Endothelial cell (in vitro differentiated cells): ENCODE results near the gene GOLT1A. TPM values are rescaled to one million over a fixed set of nuclear protein-coding genes. Genes with fewer than 3 reads are reported as not detected.

Source experiments
- DNase-seq: peaks from one replicate; pipeline ENCODE4 v3.0.0; 2021; ENCODE audit warnings: low spot score
- H3K27ac Mint-ChIP-seq: one replicate; pipeline ENCODE4 v1.8.0; 2021; ENCODE audit warnings: mixed read lengths, inconsistent platforms; ENCODE audit not compliant: unreplicated experiment
- H3K27me3 Mint-ChIP-seq: one replicate; pipeline ENCODE4 v1.8.0; 2021; ENCODE audit warnings: mild to moderate bottlenecking, moderate library complexity, mixed read lengths, inconsistent platforms; ENCODE audit not compliant: unreplicated experiment
- H3K36me3 Mint-ChIP-seq: one replicate; pipeline ENCODE4 v1.8.0; 2021; ENCODE audit warnings: mild to moderate bottlenecking, low read depth, mixed read lengths, inconsistent platforms; ENCODE audit not compliant: unreplicated experiment
- H3K4me1 Mint-ChIP-seq: one replicate; pipeline ENCODE4 v1.8.0; 2021; ENCODE audit warnings: mild to moderate bottlenecking, mixed read lengths, inconsistent platforms; ENCODE audit not compliant: unreplicated experiment
- H3K4me3 Mint-ChIP-seq: one replicate; pipeline ENCODE4 v1.8.0; 2021; ENCODE audit warnings: mild to moderate bottlenecking, mixed read lengths, inconsistent platforms; ENCODE audit not compliant: unreplicated experiment
- H3K9me3 Mint-ChIP-seq: one replicate; pipeline ENCODE4 v1.8.0; 2021; ENCODE audit warnings: mixed read lengths, inconsistent platforms; ENCODE audit not compliant: unreplicated experiment
- total RNA-seq: library from RNA; stranded (reverse); fragmentation: NEBNext Ultra II Directional; extraction: Animal tissue kit (Norgen Biotek cat#: 25700); gene quantifications from one replicate; pipeline ENCODE4 v1.2.1, GENCODE V29; 2021; ENCODE audit not compliant: unreplicated experiment
- TF ChIP-seq, protein P1 (sequence below): fragments of 200-600 bp; sonication (generic); IDR thresholded peaks from one replicate; pipeline ENCODE4 v1.5.0; 2021; ENCODE audit warnings: antibody characterized with exemption; ENCODE audit not compliant: unreplicated experiment

Gene GOLT1A
- total RNA-seq, 1 donor from 2014 or later = 0.51 TPM

DNA sequence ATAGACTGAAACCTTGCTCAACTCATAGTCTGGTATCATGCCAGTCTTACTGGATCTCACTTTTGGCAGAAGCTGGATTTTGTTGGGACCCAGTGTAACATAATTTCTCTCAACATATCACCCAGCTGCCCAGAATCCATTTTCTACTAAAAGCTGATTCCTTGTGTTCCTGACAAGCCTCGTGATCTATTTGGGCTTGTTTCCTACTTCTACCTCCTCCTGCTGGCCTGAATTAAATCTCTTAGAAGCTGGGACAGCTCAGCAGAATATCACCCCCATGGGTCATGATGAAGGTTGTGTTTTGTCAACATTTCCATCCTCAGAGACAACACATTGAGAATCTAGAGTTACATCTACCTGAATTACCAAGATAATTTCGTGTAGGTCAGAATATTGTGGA lies 7.7 kb downstream of the GOLT1A start:
- Mint-ChIP-seq H3K27ac (no peak overlapping the region), H3K27me3 (peaks cover 8% of the 10 kb centered on the region), H3K36me3 (no peaks in the 10 kb centered on the region), H3K4me3 (no peak overlapping the region), H3K9me3 (no peaks in the 10 kb centered on the region), H3K4me1 (peaks cover 6% of the 10 kb centered on the region)
- DNase-seq = no peak
- TF ChIP-seq, protein P1, sequence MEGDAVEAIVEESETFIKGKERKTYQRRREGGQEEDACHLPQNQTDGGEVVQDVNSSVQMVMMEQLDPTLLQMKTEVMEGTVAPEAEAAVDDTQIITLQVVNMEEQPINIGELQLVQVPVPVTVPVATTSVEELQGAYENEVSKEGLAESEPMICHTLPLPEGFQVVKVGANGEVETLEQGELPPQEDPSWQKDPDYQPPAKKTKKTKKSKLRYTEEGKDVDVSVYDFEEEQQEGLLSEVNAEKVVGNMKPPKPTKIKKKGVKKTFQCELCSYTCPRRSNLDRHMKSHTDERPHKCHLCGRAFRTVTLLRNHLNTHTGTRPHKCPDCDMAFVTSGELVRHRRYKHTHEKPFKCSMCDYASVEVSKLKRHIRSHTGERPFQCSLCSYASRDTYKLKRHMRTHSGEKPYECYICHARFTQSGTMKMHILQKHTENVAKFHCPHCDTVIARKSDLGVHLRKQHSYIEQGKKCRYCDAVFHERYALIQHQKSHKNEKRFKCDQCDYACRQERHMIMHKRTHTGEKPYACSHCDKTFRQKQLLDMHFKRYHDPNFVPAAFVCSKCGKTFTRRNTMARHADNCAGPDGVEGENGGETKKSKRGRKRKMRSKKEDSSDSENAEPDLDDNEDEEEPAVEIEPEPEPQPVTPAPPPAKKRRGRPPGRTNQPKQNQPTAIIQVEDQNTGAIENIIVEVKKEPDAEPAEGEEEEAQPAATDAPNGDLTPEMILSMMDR = no peak

DNA sequence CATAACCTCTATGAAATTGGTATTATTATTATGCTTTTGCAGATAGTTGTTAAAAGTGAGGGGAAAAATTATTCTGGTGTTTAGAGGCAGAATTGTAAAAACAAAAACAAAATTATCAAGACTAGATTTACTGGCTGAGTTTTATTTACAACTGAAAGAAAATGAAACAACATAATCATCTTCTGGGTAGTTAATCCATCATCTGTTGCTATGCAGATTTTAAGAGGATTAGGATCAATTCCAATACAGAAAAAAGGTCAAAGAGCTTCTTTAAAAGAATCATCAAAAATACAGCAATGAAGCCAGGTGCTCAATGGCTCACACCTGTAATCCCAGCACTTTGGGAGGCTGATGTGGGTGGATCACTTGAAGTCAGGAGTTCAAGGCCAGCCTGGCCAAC lies 8.3 kb downstream of the GOLT1A start:
- no peak overlapping the region for H3K4me3 Mint-ChIP-seq
- TF ChIP-seq, protein P1 = no peak
- H3K36me3 Mint-ChIP-seq = no peaks in the 10 kb centered on the region
- no peak overlapping the region for H3K27ac Mint-ChIP-seq
- H3K4me1 Mint-ChIP-seq = peaks cover 6% of the 10 kb centered on the region
- peaks cover 10% of the 10 kb centered on the region for H3K27me3 Mint-ChIP-seq
- no peaks in the 10 kb centered on the region for H3K9me3 Mint-ChIP-seq
- no peak for DNase-seq

DNA sequence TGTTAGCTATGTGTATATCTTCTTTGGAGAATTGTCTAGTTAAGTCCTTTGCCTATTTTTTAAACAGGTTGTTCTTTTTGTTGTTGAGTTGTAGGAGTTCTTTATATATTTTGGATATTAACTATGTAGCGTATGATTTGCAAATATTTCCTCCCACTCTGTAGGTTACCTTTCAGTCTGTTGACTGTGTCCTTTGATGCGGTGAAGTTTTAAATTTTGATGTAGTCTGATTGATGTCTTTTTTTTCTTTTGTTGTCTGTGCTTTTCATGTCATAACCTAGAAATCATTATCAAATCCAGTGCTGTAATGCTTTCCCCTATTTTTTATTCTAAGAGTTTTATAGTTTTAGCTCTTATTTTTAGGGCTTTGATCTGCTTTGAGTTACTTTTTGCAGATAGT lies 8.8 kb downstream of the GOLT1A start:
- H3K4me3 Mint-ChIP-seq = no peak overlapping the region
- H3K27ac Mint-ChIP-seq = no peak overlapping the region
- no peaks in the 10 kb centered on the region for H3K36me3 Mint-ChIP-seq
- no peak for DNase-seq
- no peaks in the 10 kb centered on the region for H3K9me3 Mint-ChIP-seq
- H3K27me3 Mint-ChIP-seq = peaks cover 10% of the 10 kb centered on the region
- TF ChIP-seq, protein P1 = no peak
- peaks cover 6% of the 10 kb centered on the region for H3K4me1 Mint-ChIP-seq

DNA sequence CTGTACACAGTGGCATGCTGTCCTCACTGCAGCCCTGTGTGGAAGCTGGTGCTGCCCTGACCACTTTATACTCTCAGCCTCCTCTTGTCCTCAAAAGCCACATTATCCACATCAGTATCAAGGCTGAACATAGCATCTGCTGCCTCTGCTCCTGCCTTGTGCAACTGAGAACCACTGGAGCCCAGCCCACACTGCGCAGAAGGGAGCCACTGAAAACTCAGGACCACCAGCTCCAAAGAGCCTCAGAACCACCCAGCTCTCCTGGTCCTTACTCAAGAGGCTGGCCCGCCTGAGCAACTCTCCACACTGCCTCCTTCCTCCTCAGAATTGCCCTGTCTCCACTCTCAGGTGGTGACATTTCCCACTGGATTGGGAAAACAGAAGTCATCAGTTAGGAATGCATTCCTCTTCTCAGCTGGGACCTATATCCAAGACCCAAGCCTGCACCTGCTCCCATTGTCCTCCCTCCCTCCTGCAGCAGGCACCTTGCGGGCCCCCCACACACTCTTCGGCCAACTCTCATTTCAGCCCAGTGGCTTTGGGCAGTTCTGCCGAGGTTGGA lies 10.5 kb downstream of the GOLT1A start:
- Mint-ChIP-seq H3K27ac (no peak overlapping the region), H3K4me1 (peaks cover 13% of the 10 kb centered on the region), H3K4me3 (no peak overlapping the region), H3K36me3 (no peaks in the 10 kb centered on the region), H3K9me3 (no peaks in the 10 kb centered on the region), H3K27me3 (peaks cover 12% of the 10 kb centered on the region)
- no peak for DNase-seq
- TF ChIP-seq, protein P1 = no peak

DNA sequence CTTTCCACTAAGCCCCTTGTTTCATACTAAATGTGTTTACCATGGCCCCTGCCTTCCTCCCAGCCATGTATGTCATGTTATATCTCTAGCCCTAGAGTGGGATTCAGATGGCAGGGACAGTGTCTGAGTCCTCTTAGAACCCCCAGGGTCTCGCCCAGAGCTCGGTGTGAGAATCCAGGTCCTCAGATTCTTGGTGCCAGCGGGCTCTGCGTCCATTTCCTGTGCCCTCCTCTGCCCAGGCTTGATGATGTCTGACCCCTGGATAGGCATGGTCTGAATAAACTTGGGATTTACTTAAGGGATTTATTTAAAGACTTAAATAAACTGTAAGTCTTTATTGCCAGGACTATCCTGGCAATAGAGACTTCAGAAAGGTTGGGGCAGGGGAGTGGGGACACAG lies 11.3 kb downstream of the GOLT1A start:
- TF ChIP-seq, protein P1 = no peak
- Mint-ChIP-seq H3K4me3 (no peak overlapping the region), H3K27me3 (peaks cover 15% of the 10 kb centered on the region), H3K27ac (no peak overlapping the region), H3K9me3 (no peaks in the 10 kb centered on the region), H3K4me1 (peaks cover 13% of the 10 kb centered on the region), H3K36me3 (no peaks in the 10 kb centered on the region)
- no peak for DNase-seq
